Measurements from ENCODE around the gene PGLYRP4.

The PGLYRP4 gene

GRCh38 chr1:153307221-153307600 is 41.4 kb downstream of the PGLYRP4 start:
- H3K4me1 ChIP-seq (ENCODE audit: control insufficient read depth, insufficient read depth, low read length): no peaks in the 10 kb centered on the region
- no peak overlapping the region for H3K4me3 ChIP-seq (ENCODE audit: low read depth, low read length)
- H3K9ac ChIP-seq (ENCODE audit: low read depth, low read length): no peak overlapping the region
- H3K27ac ChIP-seq (ENCODE audit: low read depth, low read length): no peak overlapping the region
- H3K36me3 ChIP-seq (ENCODE audit: control insufficient read depth, insufficient read depth, low read length): no peaks in the 10 kb centered on the region
- no peaks in the 10 kb centered on the region for H3K9me3 ChIP-seq (ENCODE audit: control insufficient read depth, insufficient read depth, low read length)
- no peaks in the 10 kb centered on the region for H3K27me3 ChIP-seq (ENCODE audit: control insufficient read depth, insufficient read depth, low read length)

GRCh38 chr1:153306303-153307220 is 42.1 kb downstream of the PGLYRP4 start:
- Histone ChIP-seq H3K27ac (ENCODE audit: low read depth, low read length) (no peak overlapping the region), H3K9me3 (ENCODE audit: control insufficient read depth, insufficient read depth, low read length) (no peaks in the 10 kb centered on the region), H3K36me3 (ENCODE audit: control insufficient read depth, insufficient read depth, low read length) (no peaks in the 10 kb centered on the region), H3K27me3 (ENCODE audit: control insufficient read depth, insufficient read depth, low read length) (no peaks in the 10 kb centered on the region), H3K9ac (ENCODE audit: low read depth, low read length) (no peak overlapping the region), H3K4me3 (ENCODE audit: low read depth, low read length) (no peak overlapping the region), H3K4me1 (ENCODE audit: control insufficient read depth, insufficient read depth, low read length) (no peaks in the 10 kb centered on the region)

GRCh38 chr1:153305682-153306081 is 43.0 kb downstream of the PGLYRP4 start:
- Histone ChIP-seq H3K27ac (ENCODE audit: low read depth, low read length) (no peak overlapping the region), H3K36me3 (ENCODE audit: control insufficient read depth, insufficient read depth, low read length) (no peaks in the 10 kb centered on the region), H3K4me3 (ENCODE audit: low read depth, low read length) (no peak overlapping the region), H3K9me3 (ENCODE audit: control insufficient read depth, insufficient read depth, low read length) (no peaks in the 10 kb centered on the region), H3K9ac (ENCODE audit: low read depth, low read length) (no peak overlapping the region), H3K4me1 (ENCODE audit: control insufficient read depth, insufficient read depth, low read length) (no peaks in the 10 kb centered on the region), H3K27me3 (ENCODE audit: control insufficient read depth, insufficient read depth, low read length) (no peaks in the 10 kb centered on the region)

- Histone ChIP-seq H3K27me3 (ENCODE audit: control insufficient read depth, insufficient read depth, low read length) (no peaks in the 10 kb centered on the region), H3K4me3 (ENCODE audit: low read depth, low read length) (no peak overlapping the region), H3K9ac (ENCODE audit: low read depth, low read length) (no peak overlapping the region), H3K36me3 (ENCODE audit: control insufficient read depth, insufficient read depth, low read length) (no peaks in the 10 kb centered on the region), H3K4me1 (ENCODE audit: control insufficient read depth, insufficient read depth, low read length) (no peaks in the 10 kb centered on the region), H3K27ac (ENCODE audit: low read depth, low read length) (no peak overlapping the region), H3K9me3 (ENCODE audit: control insufficient read depth, insufficient read depth, low read length) (no peaks in the 10 kb centered on the region)
Observed at GRCh38 chr1:153302308-153302707, 46.3 kb downstream of the PGLYRP4 start.

- Histone ChIP-seq H3K27me3 (ENCODE audit: control insufficient read depth, insufficient read depth, low read length) (0 out of 2 replicates have a peak, but pooled peaks cover 4% of the 10 kb centered on the region), H3K36me3 (ENCODE audit: control insufficient read depth, insufficient read depth, low read length) (no peaks in the 10 kb centered on the region), H3K9ac (ENCODE audit: low read depth, low read length) (no peak overlapping the region), H3K4me3 (ENCODE audit: low read depth, low read length) (no peak overlapping the region), H3K27ac (ENCODE audit: low read depth, low read length) (no peak overlapping the region), H3K4me1 (ENCODE audit: control insufficient read depth, insufficient read depth, low read length) (no peaks in the 10 kb centered on the region; the same call in 1 of the 2 replicates), H3K9me3 (ENCODE audit: control insufficient read depth, insufficient read depth, low read length) (no peaks in the 10 kb centered on the region)
Observed at GRCh38 chr1:153293851-153294250, 54.8 kb downstream of the PGLYRP4 start.

- H3K36me3 ChIP-seq (ENCODE audit: control insufficient read depth, insufficient read depth, low read length): no peaks in the 10 kb centered on the region
- H3K9ac ChIP-seq (ENCODE audit: low read depth, low read length): no peak overlapping the region
- no peak overlapping the region for H3K27ac ChIP-seq (ENCODE audit: low read depth, low read length)
- no peaks in the 10 kb centered on the region; the same call in 1 of the 2 replicates for H3K4me1 ChIP-seq (ENCODE audit: control insufficient read depth, insufficient read depth, low read length)
- no peak overlapping the region for H3K4me3 ChIP-seq (ENCODE audit: low read depth, low read length)
- 0 out of 2 replicates have a peak, but pooled peaks cover 4% of the 10 kb centered on the region for H3K27me3 ChIP-seq (ENCODE audit: control insufficient read depth, insufficient read depth, low read length)
- H3K9me3 ChIP-seq (ENCODE audit: control insufficient read depth, insufficient read depth, low read length): no peaks in the 10 kb centered on the region
Observed at GRCh38 chr1:153293480-153293775, 55.2 kb downstream of the PGLYRP4 start.

- no peak overlapping the region for H3K4me3 ChIP-seq (ENCODE audit: low read depth, low read length)
- no peaks in the 10 kb centered on the region for H3K36me3 ChIP-seq (ENCODE audit: control insufficient read depth, insufficient read depth, low read length)
- 0 out of 2 replicates have a peak, but pooled peaks cover 4% of the 10 kb centered on the region for H3K27me3 ChIP-seq (ENCODE audit: control insufficient read depth, insufficient read depth, low read length)
- H3K27ac ChIP-seq (ENCODE audit: low read depth, low read length): no peak overlapping the region
- H3K9ac ChIP-seq (ENCODE audit: low read depth, low read length): no peak overlapping the region
- H3K4me1 ChIP-seq (ENCODE audit: control insufficient read depth, insufficient read depth, low read length): no peaks in the 10 kb centered on the region; the same call in 1 of the 2 replicates
- H3K9me3 ChIP-seq (ENCODE audit: control insufficient read depth, insufficient read depth, low read length): no peaks in the 10 kb centered on the region
Observed at GRCh38 chr1:153292740-153293479, 55.7 kb downstream of the PGLYRP4 start.

- Histone ChIP-seq H3K27ac (ENCODE audit: low read depth, low read length) (no peak overlapping the region), H3K9ac (ENCODE audit: low read depth, low read length) (no peak overlapping the region), H3K4me3 (ENCODE audit: low read depth, low read length) (no peak overlapping the region)
Observed at GRCh38 chr1:153292185-153292584, 56.5 kb downstream of the PGLYRP4 start.

GRCh38 chr1:153291514-153291913 is 57.1 kb downstream of the PGLYRP4 start:
- Histone ChIP-seq H3K27me3 (ENCODE audit: control insufficient read depth, insufficient read depth, low read length) (0 out of 2 replicates have a peak, but pooled peaks cover 4% of the 10 kb centered on the region), H3K9me3 (ENCODE audit: control insufficient read depth, insufficient read depth, low read length) (no peaks in the 10 kb centered on the region), H3K4me3 (ENCODE audit: low read depth, low read length) (no peak overlapping the region), H3K9ac (ENCODE audit: low read depth, low read length) (no peak overlapping the region), H3K27ac (ENCODE audit: low read depth, low read length) (no peak overlapping the region), H3K4me1 (ENCODE audit: control insufficient read depth, insufficient read depth, low read length) (no peaks in the 10 kb centered on the region; the same call in 1 of the 2 replicates), H3K36me3 (ENCODE audit: control insufficient read depth, insufficient read depth, low read length) (no peaks in the 10 kb centered on the region)

More at GRCh38 chr1:153292185-153292584, 56.5 kb downstream of the PGLYRP4 start:
- Histone ChIP-seq H3K4me1 (ENCODE audit: control insufficient read depth, insufficient read depth, low read length) (no peaks in the 10 kb centered on the region; the same call in 1 of the 2 replicates), H3K36me3 (ENCODE audit: control insufficient read depth, insufficient read depth, low read length) (no peaks in the 10 kb centered on the region), H3K27me3 (ENCODE audit: control insufficient read depth, insufficient read depth, low read length) (0 out of 2 replicates have a peak, but pooled peaks cover 4% of the 10 kb centered on the region), H3K9me3 (ENCODE audit: control insufficient read depth, insufficient read depth, low read length) (no peaks in the 10 kb centered on the region)

- 0 out of 2 replicates have a peak, but pooled peaks cover 4% of the 10 kb centered on the region for H3K27me3 ChIP-seq (ENCODE audit: control insufficient read depth, insufficient read depth, low read length)
- H3K9me3 ChIP-seq (ENCODE audit: control insufficient read depth, insufficient read depth, low read length): no peaks in the 10 kb centered on the region
- no peak overlapping the region for H3K27ac ChIP-seq (ENCODE audit: low read depth, low read length)
- no peaks in the 10 kb centered on the region for H3K36me3 ChIP-seq (ENCODE audit: control insufficient read depth, insufficient read depth, low read length)
- no peak overlapping the region for H3K9ac ChIP-seq (ENCODE audit: low read depth, low read length)
- H3K4me1 ChIP-seq (ENCODE audit: control insufficient read depth, insufficient read depth, low read length): no peaks in the 10 kb centered on the region; the same call in 1 of the 2 replicates
- H3K4me3 ChIP-seq (ENCODE audit: low read depth, low read length): no peak overlapping the region
Observed at GRCh38 chr1:153288634-153289275, 59.9 kb downstream of the PGLYRP4 start.

Data from HUES48 (cell line).